ENCODE data around the gene RAD54L. TPM values are rescaled to one million over a fixed set of nuclear protein-coding genes. Genes with fewer than 3 reads are reported as not detected.
"Not testable (repeated sequence)": the region's sequence is repeated elsewhere in the genome, so short reads cannot be mapped to it uniquely, and the experiment has no call there.

The RAD54L gene
- total RNA-seq, 1 donor from 2014 or later: 50.2 TPM

GRCh38 chr1:46219551-46220520 is 27.7 kb upstream of the RAD54L start:
- Mint-ChIP-seq H3K36me3 (ENCODE audit: low read depth) (no peaks in the 10 kb centered on the region), H3K4me3 (no peak overlapping the region), H3K9me3 (no peaks in the 10 kb centered on the region), H3K27me3 (ENCODE audit: insufficient read depth) (peaks cover 4% of the 10 kb centered on the region), H3K27ac (no peak overlapping the region), H3K4me1 (ENCODE audit: low read depth) (no peaks in the 10 kb centered on the region)
- intact Hi-C loops (cut with micrococcal nuclease): no loop called here
- no peak for DNase-seq (ENCODE audit: low spot score)

- no peak for DNase-seq (ENCODE audit: low spot score)
- Mint-ChIP-seq H3K36me3 (ENCODE audit: low read depth) (no peaks in the 10 kb centered on the region), H3K4me1 (ENCODE audit: low read depth) (no peaks in the 10 kb centered on the region), H3K27ac (no peak overlapping the region), H3K9me3 (no peaks in the 10 kb centered on the region), H3K4me3 (no peak overlapping the region), H3K27me3 (ENCODE audit: insufficient read depth) (peaks cover 4% of the 10 kb centered on the region)
- intact Hi-C loops (cut with micrococcal nuclease): no loop called here
Observed at GRCh38 chr1:46220808-46221207, 26.8 kb upstream of the RAD54L start.

- Mint-ChIP-seq H3K4me3 (no peak overlapping the region), H3K36me3 (ENCODE audit: low read depth) (no peaks in the 10 kb centered on the region), H3K9me3 (no peaks in the 10 kb centered on the region), H3K27ac (no peak overlapping the region), H3K4me1 (ENCODE audit: low read depth) (no peaks in the 10 kb centered on the region), H3K27me3 (ENCODE audit: insufficient read depth) (peaks cover 4% of the 10 kb centered on the region)
- intact Hi-C loops (cut with micrococcal nuclease): no loop called here
- DNase-seq (ENCODE audit: low spot score): no peak
Observed at GRCh38 chr1:46221749-46222148, 25.8 kb upstream of the RAD54L start.

- H3K4me1 Mint-ChIP-seq (ENCODE audit: low read depth); H3K4me3 Mint-ChIP-seq; DNase-seq (ENCODE audit: low spot score); H3K27ac Mint-ChIP-seq; H3K9me3 Mint-ChIP-seq; H3K36me3 Mint-ChIP-seq (ENCODE audit: low read depth); H3K27me3 Mint-ChIP-seq (ENCODE audit: insufficient read depth): not testable (repeated sequence)
- intact Hi-C loops (cut with micrococcal nuclease): loop anchor here (1.0 kb wide), 3 partner anchors 25 to 186 kb away; partner anchors contain the start of gene POMGNT1
Observed at GRCh38 chr1:46223055-46223454, 24.5 kb upstream of the RAD54L start.

GRCh38 chr1:46223472-46223943 is 24.1 kb upstream of the RAD54L start:
- DNase-seq (ENCODE audit: low spot score): peak; percentile 34
- intact Hi-C loops (cut with micrococcal nuclease): loop anchor here (1.0 kb wide), 3 partner anchors 25 to 186 kb away; partner anchors contain the start of gene POMGNT1
- Mint-ChIP-seq H3K4me1 (ENCODE audit: low read depth) (no peaks in the 10 kb centered on the region), H3K4me3 (no peak overlapping the region), H3K36me3 (ENCODE audit: low read depth) (no peaks in the 10 kb centered on the region), H3K27me3 (ENCODE audit: insufficient read depth) (peaks cover 3% of the 10 kb centered on the region), H3K9me3 (no peaks in the 10 kb centered on the region), H3K27ac (no peak overlapping the region)

- Mint-ChIP-seq H3K9me3 (no peaks in the 10 kb centered on the region), H3K27me3 (ENCODE audit: insufficient read depth) (peaks cover 3% of the 10 kb centered on the region), H3K4me3 (no peak overlapping the region), H3K4me1 (ENCODE audit: low read depth) (no peaks in the 10 kb centered on the region), H3K36me3 (ENCODE audit: low read depth) (no peaks in the 10 kb centered on the region), H3K27ac (no peak overlapping the region)
- no peak for DNase-seq (ENCODE audit: low spot score)
- intact Hi-C loops (cut with micrococcal nuclease): no loop called here
Observed at GRCh38 chr1:46224966-46225365, 22.6 kb upstream of the RAD54L start.

GRCh38 chr1:46231231-46231630 is 16.3 kb upstream of the RAD54L start:
- H3K27ac Mint-ChIP-seq; intact Hi-C loops (cut with micrococcal nuclease); DNase-seq (ENCODE audit: low spot score); H3K36me3 Mint-ChIP-seq (ENCODE audit: low read depth); H3K9me3 Mint-ChIP-seq; H3K27me3 Mint-ChIP-seq (ENCODE audit: insufficient read depth); H3K4me1 Mint-ChIP-seq (ENCODE audit: low read depth); H3K4me3 Mint-ChIP-seq: not testable (repeated sequence)

GRCh38 chr1:46236882-46237281 is 10.7 kb upstream of the RAD54L start:
- intact Hi-C loops (cut with micrococcal nuclease): no loop called here
- no peaks in the 10 kb centered on the region for H3K4me1 Mint-ChIP-seq (ENCODE audit: low read depth)
- no peaks in the 10 kb centered on the region for H3K27me3 Mint-ChIP-seq (ENCODE audit: insufficient read depth)
- DNase-seq (ENCODE audit: low spot score): no peak
- no peak overlapping the region for H3K27ac Mint-ChIP-seq
- H3K4me3 Mint-ChIP-seq: no peak overlapping the region
- no peaks in the 10 kb centered on the region for H3K36me3 Mint-ChIP-seq (ENCODE audit: low read depth)
- H3K9me3 Mint-ChIP-seq: peaks cover 5% of the 10 kb centered on the region

GRCh38 chr1:46238865-46239264 is 8.7 kb upstream of the RAD54L start:
- not testable (repeated sequence) for H3K4me3 Mint-ChIP-seq; H3K27me3 Mint-ChIP-seq (ENCODE audit: insufficient read depth)

GRCh38 chr1:46241733-46242132 is 5.8 kb upstream of the RAD54L start:
- H3K4me3 Mint-ChIP-seq; H3K9me3 Mint-ChIP-seq; intact Hi-C loops (cut with micrococcal nuclease); H3K4me1 Mint-ChIP-seq (ENCODE audit: low read depth); H3K27me3 Mint-ChIP-seq (ENCODE audit: insufficient read depth); H3K36me3 Mint-ChIP-seq (ENCODE audit: low read depth); DNase-seq (ENCODE audit: low spot score); H3K27ac Mint-ChIP-seq: not testable (repeated sequence)

More at GRCh38 chr1:46238865-46239264, 8.7 kb upstream of the RAD54L start:
- H3K4me1 Mint-ChIP-seq (ENCODE audit: low read depth); H3K27ac Mint-ChIP-seq; DNase-seq (ENCODE audit: low spot score); H3K36me3 Mint-ChIP-seq (ENCODE audit: low read depth); intact Hi-C loops (cut with micrococcal nuclease); H3K9me3 Mint-ChIP-seq: not testable (repeated sequence)

- Mint-ChIP-seq H3K4me3 (no peak overlapping the region), H3K4me1 (ENCODE audit: low read depth) (peaks cover 12% of the 10 kb centered on the region), H3K27ac (no peak overlapping the region), H3K9me3 (peaks cover 5% of the 10 kb centered on the region), H3K36me3 (ENCODE audit: low read depth) (no peaks in the 10 kb centered on the region), H3K27me3 (ENCODE audit: insufficient read depth) (no peaks in the 10 kb centered on the region)
- intact Hi-C loops (cut with micrococcal nuclease): no loop called here
- DNase-seq (ENCODE audit: low spot score): no peak
Observed at GRCh38 chr1:46242918-46243317, 4.6 kb upstream of the RAD54L start.

GRCh38 chr1:46243831-46244230 is 3.7 kb upstream of the RAD54L start:
- DNase-seq (ENCODE audit: low spot score); H3K9me3 Mint-ChIP-seq; H3K36me3 Mint-ChIP-seq (ENCODE audit: low read depth); H3K4me3 Mint-ChIP-seq; intact Hi-C loops (cut with micrococcal nuclease); H3K27me3 Mint-ChIP-seq (ENCODE audit: insufficient read depth); H3K27ac Mint-ChIP-seq: not testable (repeated sequence)
- peaks cover 19% of the 10 kb centered on the region for H3K4me1 Mint-ChIP-seq (ENCODE audit: low read depth)

- intact Hi-C loops (cut with micrococcal nuclease): loop anchor here (1.0 to 5.0 kb wide), 3 partner anchors 103 to 1233 kb away; partner anchors contain the start of genes EFCAB14, HECTD3 and UROD
- H3K36me3 Mint-ChIP-seq (ENCODE audit: low read depth): peaks cover 2% of the 10 kb centered on the region
- H3K27ac Mint-ChIP-seq: no peak overlapping the region
- H3K9me3 Mint-ChIP-seq: no peaks in the 10 kb centered on the region
- no peak overlapping the region for H3K4me3 Mint-ChIP-seq
- no peaks in the 10 kb centered on the region for H3K27me3 Mint-ChIP-seq (ENCODE audit: insufficient read depth)
- H3K4me1 Mint-ChIP-seq (ENCODE audit: low read depth): peaks cover 29% of the 10 kb centered on the region
- DNase-seq (ENCODE audit: low spot score): no peak
Observed at GRCh38 chr1:46244656-46245371, 2.7 kb upstream of the RAD54L start.

Measured in activated T-helper 1 cell treated with anti-CD3 and anti-CD28 coated beads, Interleukin-12 subunit alpha, Interleukin-12 subunit beta, Interleukin-2, Interleukin-4 antibody, amounts not matched to agents 30 ng/mL and 10 ng/mL and 1 ng/mL, durations not matched to agents 14 hours and 24 hours and 36 hours (primary cell).